ENCODE results near the gene PARD3. TPM values are rescaled to one million over a fixed set of nuclear protein-coding genes. Genes with fewer than 3 reads are reported as not detected.

Gene PARD3
- polyA plus RNA-seq, 1 donor from 2014 or later: 12.4 TPM

GRCh38 chr10:34495938-34496337, 319.2 kb downstream of the PARD3 start:
- H2AFZ ChIP-seq (ENCODE audit: low read depth, low read length): no peak overlapping the region
- no peaks in the 10 kb centered on the region for H3K9me3 ChIP-seq (ENCODE audit: low read length)
- H3K27me3 ChIP-seq (ENCODE audit: insufficient read depth, low read depth, low read length): no peaks in the 10 kb centered on the region
- no peaks in the 10 kb centered on the region for H3K9me2 ChIP-seq (ENCODE audit: insufficient read depth, low read length)
- H3K4me2 ChIP-seq (ENCODE audit: low read length): no peak overlapping the region
- no peaks in the 10 kb centered on the region for H3K79me2 ChIP-seq (replicated peaks; ENCODE audit: insufficient read depth, low read length)
- no peaks in the 10 kb centered on the region for H4K20me1 ChIP-seq (ENCODE audit: insufficient read depth)
- H3K9ac ChIP-seq (ENCODE audit: low read length): no peak overlapping the region
- TF ChIP-seq RAD21 (conservative IDR thresholded peaks at IDR 0.05) (no peak), EZH2 (IDR thresholded peaks at IDR 0.05; ENCODE audit: borderline replicate concordance, insufficient read depth, low read length, poor library complexity, severe bottlenecking) (no peak), TAF1 (IDR thresholded peaks at IDR 0.05; ENCODE audit: low read depth) (no peak), REST (IDR thresholded peaks at IDR 0.05; ENCODE audit: borderline replicate concordance) (no peak), EP300 (conservative IDR thresholded peaks at IDR 0.05; ENCODE audit: poor library complexity, severe bottlenecking) (no peak), SMC3 (conservative IDR thresholded peaks at IDR 0.05; ENCODE audit: poor library complexity) (no peak), MXI1 (conservative IDR thresholded peaks at IDR 0.05; ENCODE audit: poor library complexity, severe bottlenecking) (no peak), POLR2AphosphoS5 (IDR thresholded peaks at IDR 0.05) (no peak), CTCF (IDR thresholded peaks at IDR 0.05; ENCODE audit: poor library complexity, severe bottlenecking) (no peak)
- no peaks in the 10 kb centered on the region for H3F3A ChIP-seq (ENCODE audit: insufficient read depth, low read length, poor library complexity, severe bottlenecking)
- no peak overlapping the region for H3K4me3 ChIP-seq (ENCODE audit: low read length)
- H3K27ac ChIP-seq (ENCODE audit: low read length): no peak overlapping the region
- H3K36me3 ChIP-seq (ENCODE audit: insufficient read depth, low read length): no peaks in the 10 kb centered on the region

- no peak overlapping the region for H3K9ac ChIP-seq (ENCODE audit: low read length)
- no peak overlapping the region for H3K4me3 ChIP-seq (ENCODE audit: low read length)
- no peaks in the 10 kb centered on the region for H4K20me1 ChIP-seq (ENCODE audit: insufficient read depth)
- H3K79me2 ChIP-seq (replicated peaks; ENCODE audit: insufficient read depth, low read length): no peaks in the 10 kb centered on the region
- TF ChIP-seq SMC3 (conservative IDR thresholded peaks at IDR 0.05; ENCODE audit: poor library complexity) (no peak), EP300 (conservative IDR thresholded peaks at IDR 0.05; ENCODE audit: poor library complexity, severe bottlenecking) (no peak), TAF1 (IDR thresholded peaks at IDR 0.05; ENCODE audit: low read depth) (no peak), EZH2 (IDR thresholded peaks at IDR 0.05; ENCODE audit: borderline replicate concordance, insufficient read depth, low read length, poor library complexity, severe bottlenecking) (no peak), MXI1 (conservative IDR thresholded peaks at IDR 0.05; ENCODE audit: poor library complexity, severe bottlenecking) (no peak), RAD21 (conservative IDR thresholded peaks at IDR 0.05) (no peak), REST (IDR thresholded peaks at IDR 0.05; ENCODE audit: borderline replicate concordance) (no peak), POLR2AphosphoS5 (IDR thresholded peaks at IDR 0.05) (no peak), CTCF (IDR thresholded peaks at IDR 0.05; ENCODE audit: poor library complexity, severe bottlenecking) (no peak)
- H3K9me3 ChIP-seq (ENCODE audit: low read length): no peaks in the 10 kb centered on the region
- no peak overlapping the region for H2AFZ ChIP-seq (ENCODE audit: low read depth, low read length)
- no peaks in the 10 kb centered on the region for H3F3A ChIP-seq (ENCODE audit: insufficient read depth, low read length, poor library complexity, severe bottlenecking)
- H3K36me3 ChIP-seq (ENCODE audit: insufficient read depth, low read length): no peaks in the 10 kb centered on the region
- no peaks in the 10 kb centered on the region for H3K9me2 ChIP-seq (ENCODE audit: insufficient read depth, low read length)
- no peak overlapping the region for H3K4me2 ChIP-seq (ENCODE audit: low read length)
- H3K27me3 ChIP-seq (ENCODE audit: insufficient read depth, low read depth, low read length): no peaks in the 10 kb centered on the region
- H3K27ac ChIP-seq (ENCODE audit: low read length): no peak overlapping the region
Observed at GRCh38 chr10:34494012-34494411, 321.1 kb downstream of the PARD3 start.
